HepG2 (cell line): ENCODE results near the gene CLDN7. TPM values are rescaled to one million over a fixed set of nuclear protein-coding genes. Genes with fewer than 3 reads are reported as not detected.

Source experiments
- BCL6 ChIP-seq: IDR thresholded peaks from 2 replicates; pipeline ENCODE4 v1.6.1; 2016; ENCODE audit warnings: missing genetic modification reagents, missing compliant biosample characterization
- DPF2 ChIP-seq: sonication (generic); formaldehyde crosslinking; IDR thresholded peaks from 2 replicates; pipeline ENCODE4 v1.4.0; 2020; ENCODE audit warnings: mild to moderate bottlenecking, low read depth, missing genetic modification reagents, borderline replicate concordance
- GLI4 ChIP-seq: sonication (generic); formaldehyde crosslinking; IDR thresholded peaks from 2 replicates; pipeline ENCODE4 v1.5.1; 2020; ENCODE audit warnings: missing genetic modification reagents, mild to moderate bottlenecking, moderate library complexity, borderline replicate concordance
- NCOA5 ChIP-seq: sonication (generic); formaldehyde crosslinking; IDR thresholded peaks from 2 replicates; pipeline ENCODE4 v1.4.0; 2020; ENCODE audit warnings: missing genetic modification reagents
- PHF20 ChIP-seq: sonication (generic); formaldehyde crosslinking; IDR thresholded peaks from 2 replicates; pipeline ENCODE4 v1.5.0; 2020; ENCODE audit warnings: mild to moderate bottlenecking, missing genetic modification reagents
- SRY ChIP-seq: sonication (generic); formaldehyde crosslinking; IDR thresholded peaks from 2 replicates; pipeline ENCODE4 v1.8.0; 2022; ENCODE audit warnings: mild to moderate bottlenecking, missing genetic modification reagents
- THYN1 ChIP-seq: sonication (generic); formaldehyde crosslinking; IDR thresholded peaks from 2 replicates; pipeline ENCODE4 v1.8.1; 2023; ENCODE audit warnings: low read depth, mild to moderate bottlenecking, moderate library complexity, missing genetic modification reagents, borderline replicate concordance
- ZNF530 ChIP-seq: sonication (generic); formaldehyde crosslinking; IDR thresholded peaks from 2 replicates; pipeline ENCODE4 v1.5.0; 2020; ENCODE audit warnings: low read depth, mild to moderate bottlenecking, missing genetic modification reagents
- polyA plus RNA-seq, 8 experiments: library from polyadenylated mRNA; depleted of rRNA in 3 of 8; stranded (reverse) in 7 of 8; unstranded in 1 of 8; fragments of >200 nt; fragmentation: Illumina TruSeq in 4 of 8; extraction: Trizol in 4 of 8; gene quantifications; 2 replicates each; pipeline versions ENCODE4 v1.2.1 to v1.2.3, GENCODE V29; 2011 to 2016; ENCODE audit warnings: low read depth in 4 of 8, missing spikeins in 1 of 8, mixed read lengths in 1 of 8; ENCODE audit not compliant: insufficient read depth in 1 of 8
- total RNA-seq, 5 experiments: library from RNA; depleted of rRNA; stranded (reverse); fragments of >200 nt; fragmentation: Illumina TruSeq; extraction: Trizol; gene quantifications; 2 replicates each; pipeline ENCODE4 v1.2.3, GENCODE V29; 2016; ENCODE audit warnings: low read depth in 1 of 5
- TF ChIP-seq, protein P1 (sequence below): sonication (generic); formaldehyde crosslinking; IDR thresholded peaks from 2 replicates; pipeline ENCODE4 v1.4.0; 2020; ENCODE audit warnings: missing genetic modification reagents
- TF ChIP-seq, protein P2 (sequence below): sonication (generic); formaldehyde crosslinking; IDR thresholded peaks from 2 replicates; pipeline ENCODE4 v1.5.0; 2020; ENCODE audit warnings: mild to moderate bottlenecking, missing genetic modification reagents
- TF ChIP-seq, protein P3 (sequence below): sonication (generic); formaldehyde crosslinking; IDR thresholded peaks from 2 replicates; pipeline ENCODE4 v1.4.0; 2020; ENCODE audit warnings: missing genetic modification reagents, borderline replicate concordance
- TF ChIP-seq, protein P4 (sequence below): sonication (generic); formaldehyde crosslinking; IDR thresholded peaks from 2 replicates; pipeline ENCODE4 v1.9.0; 2022; ENCODE audit warnings: low read depth, missing genetic modification reagents
- TF ChIP-seq, protein P5 (sequence below): IDR thresholded peaks from 2 replicates; pipeline ENCODE4 v1.6.1; 2016; ENCODE audit warnings: missing biosample characterization, missing genetic modification reagents, low read depth

Gene CLDN7
- total and polyA plus RNA-seq, 2 of the 13 experiments (the other 11 are each of a cell fraction or from before 2014, with no cell fraction given): not detected

DNA sequence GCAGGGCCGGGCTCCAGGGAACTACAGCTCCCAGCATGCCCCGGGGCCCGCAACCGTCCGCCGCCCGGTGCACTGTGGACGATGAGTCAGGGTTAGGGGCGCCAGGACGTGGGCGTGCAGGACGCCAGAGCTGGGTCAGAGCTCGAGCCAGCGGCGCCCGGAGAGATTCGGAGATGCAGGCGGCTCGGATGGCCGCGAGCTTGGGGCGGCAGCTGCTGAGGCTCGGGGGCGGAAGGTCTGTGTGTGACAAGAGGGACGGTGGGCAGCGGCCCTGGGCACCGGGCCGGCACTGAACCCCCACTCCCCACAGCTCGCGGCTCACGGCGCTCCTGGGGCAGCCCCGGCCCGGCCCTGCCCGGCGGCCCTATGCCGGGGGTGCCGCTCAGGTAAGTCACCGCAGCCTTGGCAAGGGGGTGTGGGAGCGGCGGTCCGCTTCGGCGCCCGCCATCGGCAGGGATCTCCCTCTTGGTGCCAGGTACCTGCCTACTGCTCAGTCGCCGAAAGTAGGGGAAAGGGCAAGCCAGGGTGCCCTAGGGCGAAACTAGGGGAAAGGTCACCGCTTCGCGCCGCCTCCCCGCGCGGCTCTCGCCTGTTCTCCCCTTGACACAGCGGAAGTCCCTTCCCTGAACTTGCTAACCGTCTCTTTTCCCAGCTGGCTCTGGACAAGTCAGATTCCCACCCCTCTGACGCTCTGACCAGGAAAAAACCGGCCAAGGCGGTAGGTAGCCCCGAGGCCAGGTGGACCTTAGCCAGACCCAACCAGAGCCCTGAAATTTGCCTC is 42.3 kb downstream of the CLDN7 start, which contains the start of the genes ACADVL and DLG4 (continued):
- TF ChIP-seq, protein P1, sequence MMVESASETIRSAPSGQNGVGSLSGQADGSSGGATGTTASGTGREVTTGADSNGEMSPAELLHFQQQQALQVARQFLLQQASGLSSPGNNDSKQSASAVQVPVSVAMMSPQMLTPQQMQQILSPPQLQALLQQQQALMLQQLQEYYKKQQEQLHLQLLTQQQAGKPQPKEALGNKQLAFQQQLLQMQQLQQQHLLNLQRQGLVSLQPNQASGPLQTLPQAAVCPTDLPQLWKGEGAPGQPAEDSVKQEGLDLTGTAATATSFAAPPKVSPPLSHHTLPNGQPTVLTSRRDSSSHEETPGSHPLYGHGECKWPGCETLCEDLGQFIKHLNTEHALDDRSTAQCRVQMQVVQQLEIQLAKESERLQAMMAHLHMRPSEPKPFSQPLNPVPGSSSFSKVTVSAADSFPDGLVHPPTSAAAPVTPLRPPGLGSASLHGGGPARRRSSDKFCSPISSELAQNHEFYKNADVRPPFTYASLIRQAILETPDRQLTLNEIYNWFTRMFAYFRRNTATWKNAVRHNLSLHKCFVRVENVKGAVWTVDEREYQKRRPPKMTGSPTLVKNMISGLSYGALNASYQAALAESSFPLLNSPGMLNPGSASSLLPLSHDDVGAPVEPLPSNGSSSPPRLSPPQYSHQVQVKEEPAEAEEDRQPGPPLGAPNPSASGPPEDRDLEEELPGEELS: no peak
- peak; percentile 92 for TF ChIP-seq SRY (CRISPR knock-in tag)
- TF ChIP-seq THYN1: no peak
- TF ChIP-seq, protein P2, sequence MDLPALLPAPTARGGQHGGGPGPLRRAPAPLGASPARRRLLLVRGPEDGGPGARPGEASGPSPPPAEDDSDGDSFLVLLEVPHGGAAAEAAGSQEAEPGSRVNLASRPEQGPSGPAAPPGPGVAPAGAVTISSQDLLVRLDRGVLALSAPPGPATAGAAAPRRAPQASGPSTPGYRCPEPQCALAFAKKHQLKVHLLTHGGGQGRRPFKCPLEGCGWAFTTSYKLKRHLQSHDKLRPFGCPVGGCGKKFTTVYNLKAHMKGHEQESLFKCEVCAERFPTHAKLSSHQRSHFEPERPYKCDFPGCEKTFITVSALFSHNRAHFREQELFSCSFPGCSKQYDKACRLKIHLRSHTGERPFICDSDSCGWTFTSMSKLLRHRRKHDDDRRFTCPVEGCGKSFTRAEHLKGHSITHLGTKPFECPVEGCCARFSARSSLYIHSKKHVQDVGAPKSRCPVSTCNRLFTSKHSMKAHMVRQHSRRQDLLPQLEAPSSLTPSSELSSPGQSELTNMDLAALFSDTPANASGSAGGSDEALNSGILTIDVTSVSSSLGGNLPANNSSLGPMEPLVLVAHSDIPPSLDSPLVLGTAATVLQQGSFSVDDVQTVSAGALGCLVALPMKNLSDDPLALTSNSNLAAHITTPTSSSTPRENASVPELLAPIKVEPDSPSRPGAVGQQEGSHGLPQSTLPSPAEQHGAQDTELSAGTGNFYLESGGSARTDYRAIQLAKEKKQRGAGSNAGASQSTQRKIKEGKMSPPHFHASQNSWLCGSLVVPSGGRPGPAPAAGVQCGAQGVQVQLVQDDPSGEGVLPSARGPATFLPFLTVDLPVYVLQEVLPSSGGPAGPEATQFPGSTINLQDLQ (CRISPR knock-in tag): no peak; the same call in 1 of the 2 replicates
- peak; percentile 94; the same call in 1 of the 2 replicates for TF ChIP-seq GLI4 (CRISPR knock-in tag)
- TF ChIP-seq, protein P3, sequence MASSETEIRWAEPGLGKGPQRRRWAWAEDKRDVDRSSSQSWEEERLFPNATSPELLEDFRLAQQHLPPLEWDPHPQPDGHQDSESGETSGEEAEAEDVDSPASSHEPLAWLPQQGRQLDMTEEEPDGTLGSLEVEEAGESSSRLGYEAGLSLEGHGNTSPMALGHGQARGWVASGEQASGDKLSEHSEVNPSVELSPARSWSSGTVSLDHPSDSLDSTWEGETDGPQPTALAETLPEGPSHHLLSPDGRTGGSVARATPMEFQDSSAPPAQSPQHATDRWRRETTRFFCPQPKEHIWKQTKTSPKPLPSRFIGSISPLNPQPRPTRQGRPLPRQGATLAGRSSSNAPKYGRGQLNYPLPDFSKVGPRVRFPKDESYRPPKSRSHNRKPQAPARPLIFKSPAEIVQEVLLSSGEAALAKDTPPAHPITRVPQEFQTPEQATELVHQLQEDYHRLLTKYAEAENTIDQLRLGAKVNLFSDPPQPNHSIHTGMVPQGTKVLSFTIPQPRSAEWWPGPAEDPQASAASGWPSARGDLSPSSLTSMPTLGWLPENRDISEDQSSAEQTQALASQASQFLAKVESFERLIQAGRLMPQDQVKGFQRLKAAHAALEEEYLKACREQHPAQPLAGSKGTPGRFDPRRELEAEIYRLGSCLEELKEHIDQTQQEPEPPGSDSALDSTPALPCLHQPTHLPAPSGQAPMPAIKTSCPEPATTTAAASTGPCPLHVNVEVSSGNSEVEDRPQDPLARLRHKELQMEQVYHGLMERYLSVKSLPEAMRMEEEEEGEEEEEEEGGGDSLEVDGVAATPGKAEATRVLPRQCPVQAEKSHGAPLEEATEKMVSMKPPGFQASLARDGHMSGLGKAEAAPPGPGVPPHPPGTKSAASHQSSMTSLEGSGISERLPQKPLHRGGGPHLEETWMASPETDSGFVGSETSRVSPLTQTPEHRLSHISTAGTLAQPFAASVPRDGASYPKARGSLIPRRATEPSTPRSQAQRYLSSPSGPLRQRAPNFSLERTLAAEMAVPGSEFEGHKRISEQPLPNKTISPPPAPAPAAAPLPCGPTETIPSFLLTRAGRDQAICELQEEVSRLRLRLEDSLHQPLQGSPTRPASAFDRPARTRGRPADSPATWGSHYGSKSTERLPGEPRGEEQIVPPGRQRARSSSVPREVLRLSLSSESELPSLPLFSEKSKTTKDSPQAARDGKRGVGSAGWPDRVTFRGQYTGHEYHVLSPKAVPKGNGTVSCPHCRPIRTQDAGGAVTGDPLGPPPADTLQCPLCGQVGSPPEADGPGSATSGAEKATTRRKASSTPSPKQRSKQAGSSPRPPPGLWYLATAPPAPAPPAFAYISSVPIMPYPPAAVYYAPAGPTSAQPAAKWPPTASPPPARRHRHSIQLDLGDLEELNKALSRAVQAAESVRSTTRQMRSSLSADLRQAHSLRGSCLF (CRISPR knock-in tag): no peak
- TF ChIP-seq, protein P4, sequence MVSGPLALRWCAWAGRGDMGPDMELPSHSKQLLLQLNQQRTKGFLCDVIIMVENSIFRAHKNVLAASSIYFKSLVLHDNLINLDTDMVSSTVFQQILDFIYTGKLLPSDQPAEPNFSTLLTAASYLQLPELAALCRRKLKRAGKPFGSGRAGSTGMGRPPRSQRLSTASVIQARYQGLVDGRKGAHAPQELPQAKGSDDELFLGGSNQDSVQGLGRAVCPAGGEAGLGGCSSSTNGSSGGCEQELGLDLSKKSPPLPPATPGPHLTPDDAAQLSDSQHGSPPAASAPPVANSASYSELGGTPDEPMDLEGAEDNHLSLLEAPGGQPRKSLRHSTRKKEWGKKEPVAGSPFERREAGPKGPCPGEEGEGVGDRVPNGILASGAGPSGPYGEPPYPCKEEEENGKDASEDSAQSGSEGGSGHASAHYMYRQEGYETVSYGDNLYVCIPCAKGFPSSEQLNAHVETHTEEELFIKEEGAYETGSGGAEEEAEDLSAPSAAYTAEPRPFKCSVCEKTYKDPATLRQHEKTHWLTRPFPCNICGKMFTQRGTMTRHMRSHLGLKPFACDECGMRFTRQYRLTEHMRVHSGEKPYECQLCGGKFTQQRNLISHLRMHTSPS (CRISPR knock-in tag): peak; percentile 40; the same call in 1 of the 2 replicates
- no peak for TF ChIP-seq NCOA5 (CRISPR knock-in tag)
- TF ChIP-seq DPF2: no peak
- peak; percentile 54 for TF ChIP-seq BCL6 (CRISPR knock-in tag)
- peak; percentile 52; the same call in 1 of the 2 replicates for TF ChIP-seq PHF20 (CRISPR knock-in tag)
- TF ChIP-seq, protein P5, sequence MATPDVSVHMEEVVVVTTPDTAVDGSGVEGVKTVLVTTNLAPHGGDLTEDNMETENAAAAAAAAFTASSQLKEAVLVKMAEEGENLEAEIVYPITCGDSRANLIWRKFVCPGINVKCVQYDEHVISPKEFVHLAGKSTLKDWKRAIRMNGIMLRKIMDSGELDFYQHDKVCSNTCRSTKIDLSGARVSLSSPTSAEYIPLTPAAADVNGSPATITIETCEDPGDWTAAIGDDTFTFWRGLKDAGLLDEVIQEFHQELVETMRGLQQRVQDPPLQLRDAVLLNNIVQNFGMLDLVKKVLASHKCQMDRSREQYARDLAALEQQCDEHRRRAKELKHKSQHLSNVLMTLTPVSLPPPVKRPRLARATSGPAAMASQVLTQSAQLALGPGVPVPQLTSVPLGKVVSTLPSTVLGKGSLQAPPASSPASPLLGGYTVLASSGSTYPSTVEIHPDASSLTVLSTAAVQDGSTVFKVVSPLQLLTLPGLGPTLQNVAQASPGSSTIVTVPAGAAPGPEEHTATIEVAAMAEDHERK (CRISPR knock-in tag): peak; percentile 83
- TF ChIP-seq ZNF530: no peak
